ENCODE results near the gene MOB1A.

DNA sequence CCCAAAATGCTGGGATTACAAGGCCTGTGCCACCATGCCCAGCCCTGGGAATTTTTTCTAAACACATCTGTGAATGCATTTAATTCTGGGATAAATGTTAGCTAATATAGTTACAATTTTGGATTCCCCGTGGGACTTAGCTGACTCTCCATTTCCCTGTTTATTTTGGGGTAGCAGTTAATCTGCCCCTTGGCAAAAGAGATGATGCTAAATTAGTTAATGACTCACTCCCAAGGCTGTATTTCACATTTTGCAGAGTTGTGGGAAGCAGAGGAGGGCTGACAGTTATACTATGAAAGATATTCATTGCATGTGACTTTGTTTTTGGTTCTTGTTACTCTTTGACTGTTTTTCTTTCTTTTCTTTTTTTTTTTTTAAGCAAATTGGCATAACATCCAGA lies 22.9 kb upstream of the MOB1A start:
- TF ChIP-seq BACH1 (IDR thresholded peaks at IDR 0.05; ENCODE audit: low read length) (no peak), GABPA (IDR thresholded peaks at IDR 0.05; ENCODE audit: borderline replicate concordance, insufficient read depth, low read length) (no peak), JUND (IDR thresholded peaks at IDR 0.05; ENCODE audit: low read length) (no peak)
- TF ChIP-seq, protein P1, sequence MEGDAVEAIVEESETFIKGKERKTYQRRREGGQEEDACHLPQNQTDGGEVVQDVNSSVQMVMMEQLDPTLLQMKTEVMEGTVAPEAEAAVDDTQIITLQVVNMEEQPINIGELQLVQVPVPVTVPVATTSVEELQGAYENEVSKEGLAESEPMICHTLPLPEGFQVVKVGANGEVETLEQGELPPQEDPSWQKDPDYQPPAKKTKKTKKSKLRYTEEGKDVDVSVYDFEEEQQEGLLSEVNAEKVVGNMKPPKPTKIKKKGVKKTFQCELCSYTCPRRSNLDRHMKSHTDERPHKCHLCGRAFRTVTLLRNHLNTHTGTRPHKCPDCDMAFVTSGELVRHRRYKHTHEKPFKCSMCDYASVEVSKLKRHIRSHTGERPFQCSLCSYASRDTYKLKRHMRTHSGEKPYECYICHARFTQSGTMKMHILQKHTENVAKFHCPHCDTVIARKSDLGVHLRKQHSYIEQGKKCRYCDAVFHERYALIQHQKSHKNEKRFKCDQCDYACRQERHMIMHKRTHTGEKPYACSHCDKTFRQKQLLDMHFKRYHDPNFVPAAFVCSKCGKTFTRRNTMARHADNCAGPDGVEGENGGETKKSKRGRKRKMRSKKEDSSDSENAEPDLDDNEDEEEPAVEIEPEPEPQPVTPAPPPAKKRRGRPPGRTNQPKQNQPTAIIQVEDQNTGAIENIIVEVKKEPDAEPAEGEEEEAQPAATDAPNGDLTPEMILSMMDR (IDR thresholded peaks at IDR 0.05; ENCODE audit: control extremely low read depth in 1 of 3, insufficient read depth in 1 of 3, low read depth in 1 of 3, low read length in 3 of 3) = no peak

All from H1 (cell line).